ENCODE results near the gene UNC5B. TPM values are rescaled to one million over a fixed set of nuclear protein-coding genes. Genes with fewer than 3 reads are reported as not detected.

UNC5B gene
- total and polyA plus RNA-seq, 2 donors from 2014 or later, result 5.5 to 22.6 TPM

GRCh38 chr10:71317739-71318138 is 105.4 kb downstream of the UNC5B start:
- H3K27ac ChIP-seq (ENCODE audit: low read depth in 2 of 2, low read length in 2 of 2), result no peak overlapping the region
- no peak overlapping the region for H3K4me3 ChIP-seq (ENCODE audit: low read length in 3 of 3)
- H3K4me1 ChIP-seq (ENCODE audit: control insufficient read depth in 2 of 3, insufficient read depth in 2 of 3, low read depth in 1 of 3, low read length in 3 of 3), result peaks cover 3 to 12% (median 9%) of the 10 kb centered on the region in 3 donors
- no peaks in the 10 kb centered on the region for H3K36me3 ChIP-seq (ENCODE audit: control insufficient read depth in 2 of 3, insufficient read depth in 3 of 3, low read length in 3 of 3)
- intact Hi-C loops (cut with DNase I), result no loop called here
- no peak overlapping the region for H3K9ac ChIP-seq (ENCODE audit: low read length in 3 of 3)
- H3K9me3 ChIP-seq (ENCODE audit: control insufficient read depth in 2 of 3, insufficient read depth in 1 of 3, low read length in 3 of 3), result no peaks in the 10 kb centered on the region
- DNase-seq, result no peak
- no peak for TF ChIP-seq CTCF (IDR thresholded peaks at IDR 0.05; ENCODE audit: borderline replicate concordance, extremely low read depth, insufficient read depth)
- no peaks in the 10 kb centered on the region for H3K27me3 ChIP-seq (ENCODE audit: control insufficient read depth, insufficient read depth, low read length)
- FAIRE-seq, result no peak

- Histone ChIP-seq H3K27me3 (ENCODE audit: control insufficient read depth, insufficient read depth, low read length) (no peaks in the 10 kb centered on the region), H3K9me3 (ENCODE audit: control insufficient read depth in 2 of 3, insufficient read depth in 1 of 3, low read length in 3 of 3) (no peaks in the 10 kb centered on the region), H3K4me1 (ENCODE audit: control insufficient read depth in 2 of 3, insufficient read depth in 2 of 3, low read depth in 1 of 3, low read length in 3 of 3) (peaks cover 0 to 9% (median 7%) of the 10 kb centered on the region in 3 donors), H3K9ac (ENCODE audit: low read length in 3 of 3) (peak within 1 kb of the TSS; percentile 34 to 60 (median 45)), H3K27ac (ENCODE audit: low read depth in 2 of 2, low read length in 2 of 2) (no peak within 1 kb of the TSS), H3K36me3 (ENCODE audit: control insufficient read depth in 2 of 3, insufficient read depth in 3 of 3, low read length in 3 of 3) (no peaks in the 10 kb centered on the region), H3K4me3 (ENCODE audit: low read length in 3 of 3) (peak within 1 kb of the TSS; percentile 58 to 75 (median 65))
- intact Hi-C loops (cut with DNase I), result no loop called here
- no peak for FAIRE-seq
- DNase-seq, result peak; percentile 84 to 93 (median 91)
- TF ChIP-seq CTCF (IDR thresholded peaks at IDR 0.05; ENCODE audit: borderline replicate concordance, extremely low read depth, insufficient read depth), result peak; percentile 51
Measured at GRCh38 chr10:71319042-71319799, 106.9 kb downstream of the UNC5B start, which contains the start of gene SLC29A3. TSS of gene SLC29A3 (plus strand) at chr10:71319259. CDS start at chr10:71319310, 51 bp downstream.

- Histone ChIP-seq H3K9me3 (ENCODE audit: control insufficient read depth in 2 of 3, insufficient read depth in 1 of 3, low read length in 3 of 3) (no peaks in the 10 kb centered on the region), H3K27me3 (ENCODE audit: control insufficient read depth, insufficient read depth, low read length) (no peaks in the 10 kb centered on the region), H3K36me3 (ENCODE audit: control insufficient read depth in 2 of 3, insufficient read depth in 3 of 3, low read length in 3 of 3) (no peaks in the 10 kb centered on the region), H3K4me3 (ENCODE audit: low read length in 3 of 3) (peak overlapping the region in 2 of 3 donors; percentile 65 to 75), H3K4me1 (ENCODE audit: control insufficient read depth in 2 of 3, insufficient read depth in 2 of 3, low read depth in 1 of 3, low read length in 3 of 3) (peaks cover 0 to 9% (median 5%) of the 10 kb centered on the region in 3 donors), H3K9ac (ENCODE audit: low read length in 3 of 3) (peak overlapping the region in 1 of 3 donors; percentile 60), H3K27ac (ENCODE audit: low read depth in 2 of 2, low read length in 2 of 2) (no peak overlapping the region)
- intact Hi-C loops (cut with DNase I), result no loop called here
- DNase-seq (no peak), FAIRE-seq (no peak)
- no peak for TF ChIP-seq CTCF (IDR thresholded peaks at IDR 0.05; ENCODE audit: borderline replicate concordance, extremely low read depth, insufficient read depth)
Measured at GRCh38 chr10:71319800-71320392, 107.5 kb downstream of the UNC5B start.

All from kidney (tissue), 14 donors.